Suprapubic skin (tissue), 4 donors: ENCODE results near the gene IGBP1.

Experiments used
- CTCF ChIP-seq, 2 donors: fragments of 200-600 bp in 1 of 2; fragments of 450-650 bp in 1 of 2; sonication (generic) in 1 of 2; IDR thresholded peaks; one replicate each; pipeline ENCODE4 v1.5.1; 2016 to 2019; ENCODE audit warnings: antibody characterized with exemption in 2 of 2, mild to moderate bottlenecking in 1 of 2, moderate library complexity in 1 of 2
- EP300 ChIP-seq: sonication (generic); formaldehyde crosslinking; IDR thresholded peaks from one replicate; pipeline ENCODE4 v1.6.1; 2017; ENCODE audit warnings: antibody characterized with exemption
- POLR2A ChIP-seq, 2 donors: fragments of 450-650 bp; IDR thresholded peaks; one replicate each; pipeline ENCODE4 v1.6.1; 2017; ENCODE audit warnings: antibody characterized with exemption in 2 of 2, mild to moderate bottlenecking in 2 of 2, moderate library complexity in 2 of 2
- POLR2AphosphoS5 ChIP-seq, 3 donors: sonication (generic); formaldehyde crosslinking; IDR thresholded peaks; one replicate each; pipeline ENCODE4 v1.6.1; 2017; ENCODE audit warnings: antibody characterized with exemption in 3 of 3

- TF ChIP-seq CTCF (IDR thresholded peaks at IDR 0.05) (no peak), EP300 (no peak), POLR2A (IDR thresholded peaks at IDR 0.05) (no peak), POLR2AphosphoS5 (IDR thresholded peaks at IDR 0.05) (no peak)
These were observed 39.0 kb downstream of the IGBP1 start for GRCh38 chrX:70172221-70172620.
